NCI-H1048 (cell line): ENCODE data around the gene MLLT3.

Experiments
- DNase-seq: peaks from one replicate; lab custom pipeline; 2025; lab: John Stamatoyannopoulos, UW

The MLLT3 gene

GRCh38 chr9:20379804-20380225, 242.5 kb downstream of the MLLT3 start:
- DNase-seq = no peak

DNA sequence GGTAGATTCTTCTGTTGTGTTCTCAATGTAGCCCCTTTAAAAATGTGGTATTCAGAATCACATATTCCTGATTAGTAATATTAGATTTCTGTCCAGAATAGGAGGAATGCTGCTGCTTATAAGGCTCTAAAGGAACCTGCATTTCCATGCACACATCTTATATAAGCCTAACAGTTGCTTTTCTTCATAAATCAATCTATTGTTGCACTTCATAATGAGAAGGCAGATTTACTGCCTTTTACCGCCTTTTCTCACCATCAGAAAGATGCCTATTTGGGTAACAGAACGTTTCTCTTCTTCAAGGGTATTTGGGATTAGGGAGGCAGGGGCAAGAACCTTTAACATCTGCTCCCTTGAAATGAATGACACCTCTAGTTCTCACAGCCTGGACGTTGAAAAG, 243.4 kb downstream of the MLLT3 start:
- no peak for DNase-seq

DNA sequence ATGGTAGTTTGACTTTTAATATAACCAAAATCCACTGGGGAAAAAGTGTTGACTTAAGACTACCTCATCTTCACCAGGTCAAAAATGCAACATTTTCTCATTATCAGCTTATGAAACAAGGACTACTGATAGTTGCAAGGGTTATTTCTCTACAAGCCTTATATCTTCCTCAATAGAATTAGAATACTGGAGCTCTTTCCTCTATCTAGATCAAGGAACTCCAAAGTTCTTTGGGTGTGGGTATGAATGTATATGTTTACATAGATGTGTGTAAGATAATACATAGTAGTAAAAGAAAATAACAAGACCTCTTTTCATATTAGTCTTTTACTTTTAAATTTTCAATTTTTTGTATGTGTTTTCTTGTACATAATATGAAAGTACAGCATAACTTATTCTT, 244.5 kb downstream of the MLLT3 start:
- DNase-seq = no peak

- DNase-seq = no peak
Measured at GRCh38 chr9:20376731-20377375, 245.4 kb downstream of the MLLT3 start.

- no peak for DNase-seq
Measured at GRCh38 chr9:20376042-20376441, 246.3 kb downstream of the MLLT3 start.

- DNase-seq = no peak
Measured at GRCh38 chr9:20373263-20373662, 249.0 kb downstream of the MLLT3 start.

DNA sequence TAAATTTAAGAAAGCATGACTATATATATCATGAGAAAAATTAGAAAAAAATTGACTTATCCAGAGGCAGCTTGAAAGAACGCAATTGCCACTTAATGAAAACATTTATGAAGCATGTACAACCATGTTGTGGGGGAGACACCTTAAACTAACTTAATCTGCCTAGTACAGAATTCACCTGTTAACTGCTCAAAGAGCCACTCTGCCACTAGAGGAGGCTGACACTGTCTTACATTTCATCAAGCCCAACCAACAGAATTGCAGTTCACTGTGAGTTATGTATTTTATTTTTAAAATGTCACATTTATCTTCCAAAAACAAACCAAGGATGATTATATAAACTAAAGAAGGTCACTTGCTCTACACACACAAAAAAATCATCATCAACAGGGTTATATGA, 252.9 kb downstream of the MLLT3 start:
- no peak for DNase-seq

GRCh38 chr9:20367855-20368254, 254.4 kb downstream of the MLLT3 start:
- DNase-seq = no peak

GRCh38 chr9:20364959-20365358, 257.3 kb downstream of the MLLT3 start:
- no peak for DNase-seq

- no peak for DNase-seq
Measured at GRCh38 chr9:20363233-20363632, 259.1 kb downstream of the MLLT3 start.

GRCh38 chr9:20361656-20362570, 260.4 kb downstream of the MLLT3 start:
- no peak for DNase-seq

DNA sequence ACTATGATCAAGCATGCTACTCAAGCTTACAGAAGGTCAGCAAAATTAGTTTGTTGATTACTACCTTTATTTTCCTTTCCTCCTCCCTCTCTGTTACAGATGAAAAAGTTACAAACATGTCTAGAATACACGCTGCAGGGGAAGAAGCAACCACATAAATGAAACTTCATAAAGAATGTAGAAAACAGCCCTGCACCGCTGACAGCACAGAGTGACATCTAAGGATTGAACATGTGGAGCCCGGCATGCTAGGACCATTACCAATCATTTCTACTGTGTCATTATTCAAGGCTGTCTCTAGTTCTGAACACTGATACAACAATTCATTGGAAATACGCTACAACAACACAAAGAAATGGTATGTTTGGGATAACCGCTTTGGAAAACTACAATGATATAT, 261.1 kb downstream of the MLLT3 start:
- DNase-seq = no peak

- DNase-seq = no peak
Measured at GRCh38 chr9:20358207-20358606, 264.1 kb downstream of the MLLT3 start.

- DNase-seq = no peak
Measured at GRCh38 chr9:20357037-20357432, 265.3 kb downstream of the MLLT3 start.

GRCh38 chr9:20356403-20357036, 265.8 kb downstream of the MLLT3 start:
- no peak for DNase-seq

GRCh38 chr9:20355022-20355421, 267.3 kb downstream of the MLLT3 start:
- DNase-seq = no peak

DNA sequence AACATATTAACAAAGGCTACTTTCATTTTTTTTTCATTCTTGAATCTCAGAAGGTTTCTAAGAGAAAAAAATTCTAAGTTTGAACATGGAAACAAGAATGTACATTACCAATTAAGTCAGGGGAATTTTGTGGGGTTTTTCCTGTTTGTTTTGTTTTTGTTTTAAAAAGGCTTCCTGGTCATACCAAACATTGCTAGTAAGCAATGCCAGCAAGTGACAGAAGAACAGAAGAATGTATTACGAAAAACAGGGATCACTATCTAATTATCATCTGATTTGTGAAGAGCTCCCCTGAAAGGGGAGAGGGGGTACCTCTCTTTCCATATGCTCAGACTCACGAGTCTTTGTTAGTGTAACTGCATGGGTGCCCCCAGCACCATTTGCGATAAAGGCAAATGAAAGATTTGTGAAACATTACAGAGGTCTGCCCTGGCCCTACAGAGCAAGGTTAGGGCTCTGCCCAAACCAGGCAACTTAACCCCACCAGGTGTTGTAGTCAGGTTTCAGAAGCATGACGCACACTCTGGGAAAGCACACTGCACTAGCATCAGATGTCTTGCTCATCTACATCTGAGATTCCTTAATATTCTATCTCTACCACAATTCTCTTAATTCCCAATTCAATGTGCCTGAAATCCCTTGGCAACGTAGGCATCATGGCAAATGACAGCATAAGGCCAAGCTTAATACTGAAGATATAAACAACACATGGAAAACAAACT, 268.2 kb downstream of the MLLT3 start:
- DNase-seq = no peak

GRCh38 chr9:20353524-20353923, 268.8 kb downstream of the MLLT3 start:
- DNase-seq = no peak

- no peak for DNase-seq
Measured at GRCh38 chr9:20352591-20352990, 269.7 kb downstream of the MLLT3 start.

- DNase-seq = no peak
Measured at GRCh38 chr9:20351715-20352114, 270.6 kb downstream of the MLLT3 start.

DNA sequence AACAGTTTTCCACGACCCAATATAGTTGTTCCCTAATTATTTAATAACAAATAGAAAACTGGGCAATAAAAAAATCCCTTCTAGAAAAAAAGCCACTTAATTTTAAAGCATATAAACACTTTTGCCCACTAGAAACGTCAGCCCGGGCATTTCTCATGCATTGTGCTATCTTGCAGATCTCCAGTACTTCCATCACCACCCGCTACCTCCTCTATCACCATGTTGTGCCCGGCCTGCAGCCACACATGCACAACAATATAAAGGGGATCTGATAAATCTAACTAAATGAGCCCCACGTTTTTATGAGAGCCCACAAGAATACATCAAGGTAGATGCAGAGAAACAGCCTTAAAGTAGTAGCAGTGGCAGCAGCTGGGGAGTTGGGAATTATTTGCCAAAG, 272.7 kb downstream of the MLLT3 start:
- no peak for DNase-seq

DNA sequence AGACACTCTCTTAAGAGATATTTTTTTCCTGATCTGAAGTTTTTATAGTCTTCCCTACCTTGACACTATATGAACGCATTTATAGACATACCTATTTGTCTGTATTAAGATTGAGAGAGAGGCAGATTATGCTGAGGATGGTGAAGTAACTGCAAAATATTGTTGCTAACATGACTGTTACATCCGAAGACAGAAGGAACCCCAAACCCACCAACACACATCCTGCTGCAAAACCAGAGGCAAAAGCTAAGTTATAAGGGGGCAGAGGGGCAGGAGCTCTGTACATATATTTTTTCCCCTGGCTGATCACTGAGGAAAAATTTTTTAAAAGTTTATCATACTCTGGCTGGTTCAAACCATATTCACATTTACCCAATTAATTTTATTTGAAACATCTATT, 279.0 kb downstream of the MLLT3 start:
- no peak for DNase-seq
